ENCODE measurements around the gene ANKRD63. TPM values are rescaled to one million over a fixed set of nuclear protein-coding genes. Genes with fewer than 3 reads are reported as not detected.

The ANKRD63 gene
- total and polyA plus RNA-seq, 9 of the 15 experiments (the other 6 are each of a cell fraction or from before 2014, with no cell fraction given), result 1.3 to 2.0 (median 1.8) TPM; not detected in 6

- WGBS (ENCODE audit: insufficient coverage, low coverage, missing lambda C conversion rate), result 12% methylated on average over 12 of the region's 12 CpGs
- Histone ChIP-seq H3K27me3 (ENCODE audit: control insufficient read depth in 2 of 2, insufficient read depth in 2 of 2, low read length in 2 of 2) (peaks cover 3 to 41% of the 10 kb centered on the region in 2 experiments; a peak in 4 of 5 replicates), H3K9me1 (ENCODE audit: control insufficient read depth, insufficient read depth, low read length) (no peaks in the 10 kb centered on the region), H3K36me3 (ENCODE audit: control insufficient read depth, insufficient read depth, low read length) (no peaks in the 10 kb centered on the region), H3K4me1 (replicated peaks in 1 of 2; ENCODE audit: control insufficient read depth in 2 of 2, insufficient read depth in 2 of 2, low read length in 2 of 2) (peaks cover 5 to 28% of the 10 kb centered on the region in 2 experiments; a peak in 4 of 5 replicates), H3K27ac (ENCODE audit: extremely low read depth, low read depth, low read length) (no peak overlapping the region), H3K79me2 (ENCODE audit: control insufficient read depth, insufficient read depth, low read length) (no peaks in the 10 kb centered on the region), H3K4me3 (no peak overlapping the region), H3K9ac (ENCODE audit: insufficient read depth in 1 of 2, low read depth in 2 of 2, low read length in 2 of 2) (peak overlapping the region in 1 of 2 experiments; percentile 50; a peak in 1 of 4 replicates), H2AFZ (ENCODE audit: low read depth, low read length) (no peak overlapping the region), H3K9me3 (replicated peaks; ENCODE audit: control insufficient read depth, insufficient read depth, low read depth, low read length) (no peaks in the 10 kb centered on the region), H4K20me1 (replicated peaks; ENCODE audit: control insufficient read depth, insufficient read depth, low read length) (0 out of 2 replicates have a peak, but pooled peaks cover 2% of the 10 kb centered on the region), H3K4me2 (ENCODE audit: insufficient read depth, low read length) (no peak overlapping the region)
- FAIRE-seq (no peak), ATAC-seq (no peak), DNase-seq (ENCODE audit: extremely low read depth in 1 of 4, low spot score in 3 of 4) (no peak)
- in situ Hi-C loops (cut with MboI) (no loop called here), intact Hi-C loops (cut with micrococcal nuclease) (no loop called here)
- POLR2A ChIA-PET, result interaction anchor here (0.8 kb wide), 1 partner anchor 68 kb away, joined by 3 read pairs; no protein-coding TSS in a partner anchor
- no TSS peak for BruUV-seq (replicated peaks)
- CTCF ChIA-PET (ENCODE audit: low intra/inter-chr PET ratio), result no interaction called here
- no peak for TF ChIP-seq CREM (IDR thresholded peaks at IDR 0.05; ENCODE audit: low read depth)
- TF ChIP-seq RREB1 (CRISPR knock-in tag; IDR thresholded peaks at IDR 0.05), result no peak
- no peak for TF ChIP-seq YBX1 (IDR thresholded peaks at IDR 0.05)
- TF ChIP-seq ESRRB (CRISPR knock-in tag; IDR thresholded peaks at IDR 0.05; ENCODE audit: borderline replicate concordance), result no peak
- TF ChIP-seq GABPB1 (CRISPR knock-in tag; IDR thresholded peaks at IDR 0.05), result no peak
- no peak for TF ChIP-seq BDP1 (IDR thresholded peaks at IDR 0.05; ENCODE audit: insufficient read depth, insufficient read length)
- TF ChIP-seq TAF9B (IDR thresholded peaks at IDR 0.05; ENCODE audit: partially characterized antibody), result no peak
- TF ChIP-seq FOXA3 (CRISPR knock-in tag; conservative IDR thresholded peaks at IDR 0.05 in 1 of 2, IDR thresholded peaks at IDR 0.05 in 1 of 2), result no peak
- no peak for TF ChIP-seq ZNF212 (CRISPR knock-in tag; IDR thresholded peaks at IDR 0.05)
- no peak for TF ChIP-seq E4F1 (CRISPR knock-in tag; IDR thresholded peaks at IDR 0.05; ENCODE audit: borderline replicate concordance)
- no peak for TF ChIP-seq NFATC3 (IDR thresholded peaks at IDR 0.05)
- no peak for TF ChIP-seq SMARCE1 (IDR thresholded peaks at IDR 0.05)
- TF ChIP-seq ZNF785 (CRISPR knock-in tag; IDR thresholded peaks at IDR 0.05), result no peak
Measured at GRCh38 chr15:40295877-40296560, 13.2 kb upstream of the ANKRD63 start.

All from K562 (cell line).